Thoracic aorta (tissue), 2 donors: ENCODE measurements around the gene ICAM2. TPM values are rescaled to one million over a fixed set of nuclear protein-coding genes. Genes with fewer than 3 reads are reported as not detected.
A peak's percentile ranks its signal among the peaks of the same experiment; 100 is the strongest.
"Not testable (repeated sequence)": the region's sequence is repeated elsewhere in the genome, so short reads cannot be mapped to it uniquely, and the experiment has no call there.

Experiments used
- ATAC-seq: fragments of 150-250 bp; one replicate; pipeline ENCODE4 v1.8.0; 2017; ENCODE audit warnings: low read depth; ENCODE audit not compliant: insufficient number of reproducible peaks, low FRiP score
- DNase-seq: peaks from one replicate; pipeline ENCODE4 v3.0.0-alpha.2; 2020; ENCODE audit warnings: low spot score
- H3K27ac ChIP-seq, 2 donors: fragments of 200-600 bp; sonication (generic); 1 replicate in 1 of 2; 2 replicates in 1 of 2; pipeline ENCODE4 v1.5.1; 2016; ENCODE audit warnings: mild to moderate bottlenecking in 2 of 2, moderate library complexity in 2 of 2
- H3K27me3 ChIP-seq: fragments of 200-600 bp; sonication (generic); replicated peaks from 2 replicates; pipeline ENCODE4 v1.6.0; 2016; ENCODE audit warnings: mild to moderate bottlenecking; ENCODE audit not compliant: insufficient read depth
- H3K36me3 ChIP-seq: fragments of 200-600 bp; sonication (generic); one replicate; pipeline ENCODE4 v1.5.1; 2016
- H3K4me1 ChIP-seq, 2 donors: fragments of 200-600 bp; sonication (generic); 1 replicate in 1 of 2; 2 replicates in 1 of 2; pipeline versions ENCODE4 v1.5.1 to v1.6.0; 2016; ENCODE audit warnings: low read depth in 2 of 2, mild to moderate bottlenecking in 1 of 2; ENCODE audit not compliant: control insufficient read depth in 1 of 2
- H3K4me3 ChIP-seq: fragments of 200-600 bp; sonication (generic); 2 replicates; pipeline ENCODE4 v1.5.1; 2016; ENCODE audit warnings: mild to moderate bottlenecking
- H3K9me3 ChIP-seq: fragments of 200-600 bp; sonication (generic); 2 replicates; pipeline ENCODE4 v1.5.1; 2016
- total RNA-seq, 2 donors: library from RNA; depleted of rRNA; stranded (reverse); fragments of >200 nt; gene quantifications; one replicate each; pipeline versions ENCODE4 v1.1.0 to v1.2.3, GENCODE V29; 2016
- TF ChIP-seq, protein P1 (sequence below): fragments of 200-600 bp; sonication (generic); IDR thresholded peaks from one replicate; pipeline ENCODE4 v1.5.1; 2019; ENCODE audit warnings: antibody characterized with exemption

Gene ICAM2
- total RNA-seq, 2 donors from 2014 or later: 41.6 to 46.6 TPM

- H3K4me1 ChIP-seq: peaks cover 18 to 50% of the 10 kb centered on the region in 2 donors
- peak; percentile 76 for ATAC-seq
- no peaks in the 10 kb centered on the region for H3K36me3 ChIP-seq
- H3K9me3 ChIP-seq: no peaks in the 10 kb centered on the region
- TF ChIP-seq, protein P1, sequence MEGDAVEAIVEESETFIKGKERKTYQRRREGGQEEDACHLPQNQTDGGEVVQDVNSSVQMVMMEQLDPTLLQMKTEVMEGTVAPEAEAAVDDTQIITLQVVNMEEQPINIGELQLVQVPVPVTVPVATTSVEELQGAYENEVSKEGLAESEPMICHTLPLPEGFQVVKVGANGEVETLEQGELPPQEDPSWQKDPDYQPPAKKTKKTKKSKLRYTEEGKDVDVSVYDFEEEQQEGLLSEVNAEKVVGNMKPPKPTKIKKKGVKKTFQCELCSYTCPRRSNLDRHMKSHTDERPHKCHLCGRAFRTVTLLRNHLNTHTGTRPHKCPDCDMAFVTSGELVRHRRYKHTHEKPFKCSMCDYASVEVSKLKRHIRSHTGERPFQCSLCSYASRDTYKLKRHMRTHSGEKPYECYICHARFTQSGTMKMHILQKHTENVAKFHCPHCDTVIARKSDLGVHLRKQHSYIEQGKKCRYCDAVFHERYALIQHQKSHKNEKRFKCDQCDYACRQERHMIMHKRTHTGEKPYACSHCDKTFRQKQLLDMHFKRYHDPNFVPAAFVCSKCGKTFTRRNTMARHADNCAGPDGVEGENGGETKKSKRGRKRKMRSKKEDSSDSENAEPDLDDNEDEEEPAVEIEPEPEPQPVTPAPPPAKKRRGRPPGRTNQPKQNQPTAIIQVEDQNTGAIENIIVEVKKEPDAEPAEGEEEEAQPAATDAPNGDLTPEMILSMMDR: no peak
- peak; percentile 33 for DNase-seq
- no peaks in the 10 kb centered on the region for H3K27me3 ChIP-seq
- H3K27ac ChIP-seq: peak overlapping the region; percentile 51 to 63
- no peak overlapping the region for H3K4me3 ChIP-seq
Measured at GRCh38 chr17:63984651-63985386, 35.6 kb downstream of the ICAM2 start.

DNA sequence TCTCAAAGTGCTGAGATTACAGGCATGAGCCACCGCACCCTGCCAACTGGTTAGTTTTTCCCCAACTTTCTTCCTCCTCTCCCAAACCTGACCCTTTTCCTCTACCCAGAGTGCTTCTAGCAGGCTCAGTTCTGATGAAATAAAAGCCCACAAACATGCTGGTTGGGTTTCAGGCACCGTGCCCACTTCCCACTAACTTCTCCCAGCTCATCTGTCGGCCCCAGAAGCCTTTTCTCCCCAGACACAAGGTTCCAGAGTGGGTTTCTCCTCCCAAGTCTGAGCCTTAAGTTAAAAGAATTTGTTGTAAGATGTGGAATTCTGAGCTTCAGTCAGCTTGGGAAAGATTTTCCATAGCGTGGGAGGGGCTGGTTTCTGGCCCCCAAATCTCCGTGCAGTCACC, 36.2 kb downstream of the ICAM2 start:
- Histone ChIP-seq H3K4me3 (no peak overlapping the region), H3K4me1 (peaks cover 18 to 50% of the 10 kb centered on the region in 2 donors), H3K27ac (peak overlapping the region; percentile 51 to 63), H3K9me3 (no peaks in the 10 kb centered on the region), H3K27me3 (no peaks in the 10 kb centered on the region), H3K36me3 (no peaks in the 10 kb centered on the region)
- DNase-seq: no peak
- ATAC-seq: no peak
- TF ChIP-seq, protein P1: no peak

- H3K4me1 ChIP-seq: peaks cover 18 to 42% of the 10 kb centered on the region in 2 donors
- no peak for DNase-seq
- H3K27ac ChIP-seq: peak overlapping the region; percentile 51 to 63
- no peaks in the 10 kb centered on the region for H3K36me3 ChIP-seq
- no peak for ATAC-seq
- no peak overlapping the region for H3K4me3 ChIP-seq
- TF ChIP-seq, protein P1: no peak
- H3K9me3 ChIP-seq: no peaks in the 10 kb centered on the region
- H3K27me3 ChIP-seq: no peaks in the 10 kb centered on the region
Measured at GRCh38 chr17:63983320-63983719, 37.1 kb downstream of the ICAM2 start.

- not testable (repeated sequence) for ATAC-seq, H3K36me3 ChIP-seq, H3K27me3 ChIP-seq, H3K4me3 ChIP-seq, DNase-seq, H3K9me3 ChIP-seq
- peaks cover 18 to 42% of the 10 kb centered on the region in 2 donors for H3K4me1 ChIP-seq
- peak overlapping the region; percentile 51 to 63 for H3K27ac ChIP-seq
Measured at GRCh38 chr17:63982641-63983040, 37.8 kb downstream of the ICAM2 start.

- H3K27ac ChIP-seq: no peak overlapping the region
- DNase-seq: no peak
- H3K9me3 ChIP-seq: no peaks in the 10 kb centered on the region
- TF ChIP-seq, protein P1: no peak
- no peaks in the 10 kb centered on the region for H3K27me3 ChIP-seq
- no peak for ATAC-seq
- peaks cover 6 to 9% of the 10 kb centered on the region in 2 donors for H3K4me1 ChIP-seq
- H3K4me3 ChIP-seq: no peak overlapping the region
- H3K36me3 ChIP-seq: no peaks in the 10 kb centered on the region
Measured at GRCh38 chr17:63978272-63979200, 41.9 kb downstream of the ICAM2 start.
